Stimulated activated CD4-positive, alpha-beta T cell treated with anti-CD3 and anti-CD28 coated beads, Interleukin-1b, Interleukin-23, amount 100 ng/mL, for 48 hours (primary cell): ENCODE results near the gene SIRT3.
A peak's percentile ranks its signal among the peaks of the same experiment; 100 is the strongest.
"Not testable (repeated sequence)": the region's sequence is repeated elsewhere in the genome, so short reads cannot be mapped to it uniquely, and the experiment has no call there.

Source experiments
- DNase-seq: peaks from one replicate; pipeline ENCODE4 v3.0.0-alpha.2; 2020

The SIRT3 gene

GRCh38 chr11:238346-238745 is 2.2 kb upstream of the SIRT3 start:
- not testable (repeated sequence) for DNase-seq

GRCh38 chr11:236774-237767 is 929 bp upstream of the SIRT3 start, which contains the start of gene PSMD13:
Gene PSMD13 (plus strand): TSS chr11:236976. CDS start chr11:237050, 74 bp downstream.
- DNase-seq = peak; percentile 90

GRCh38 chr11:235609-235996 is 539 bp downstream of the SIRT3 start:
- DNase-seq = peak; percentile 78

GRCh38 chr11:235180-235579 is 962 bp downstream of the SIRT3 start:
- DNase-seq = no peak

GRCh38 chr11:232783-233565 is 3.2 kb downstream of the SIRT3 start:
- DNase-seq = no peak

GRCh38 chr11:230431-230830 is 5.7 kb downstream of the SIRT3 start:
- DNase-seq = no peak

- DNase-seq = no peak
These were observed 8.2 kb downstream of the SIRT3 start for GRCh38 chr11:227824-228379.

- no peak for DNase-seq
These were observed 10.2 kb downstream of the SIRT3 start for GRCh38 chr11:225734-226453.

- DNase-seq = no peak
These were observed 11.7 kb downstream of the SIRT3 start for GRCh38 chr11:224424-224823.

GRCh38 chr11:223884-224283 is 12.3 kb downstream of the SIRT3 start:
- DNase-seq = no peak

- no peak for DNase-seq
These were observed 12.9 kb downstream of the SIRT3 start for GRCh38 chr11:223026-223789.

- no peak for DNase-seq
These were observed 13.9 kb downstream of the SIRT3 start for GRCh38 chr11:221998-222789.

GRCh38 chr11:221539-221938 is 14.6 kb downstream of the SIRT3 start:
- no peak for DNase-seq

- not testable (repeated sequence) for DNase-seq
These were observed 15.4 kb downstream of the SIRT3 start for GRCh38 chr11:220641-221215.

GRCh38 chr11:218815-219593 is 17.1 kb downstream of the SIRT3 start:
- DNase-seq = no peak

- no peak for DNase-seq
These were observed 18.4 kb downstream of the SIRT3 start for GRCh38 chr11:217704-218103.

GRCh38 chr11:216081-216974 is 19.8 kb downstream of the SIRT3 start:
- DNase-seq = no peak

- no peak for DNase-seq
These were observed 20.5 kb downstream of the SIRT3 start for GRCh38 chr11:215581-216037.

- no peak for DNase-seq
These were observed 22.1 kb downstream of the SIRT3 start for GRCh38 chr11:214083-214482.
